Kidney tubule cell (primary cell): Measurements from ENCODE around the gene NUSAP1.
"Not testable (repeated sequence)": the region's sequence is repeated elsewhere in the genome, so short reads cannot be mapped to it uniquely, and the experiment has no call there.

Experiments used
- DNase-seq: peaks from one replicate; pipeline ENCODE4 v3.0.0-alpha.2; 2018; ENCODE audit warnings: low spot score

NUSAP1 gene

GRCh38 chr15:41411441-41411840 lies 78.8 kb downstream of the NUSAP1 start:
- DNase-seq: no peak

- DNase-seq: no peak
Measured at GRCh38 chr15:41416128-41416741, 83.6 kb downstream of the NUSAP1 start.

GRCh38 chr15:41416742-41417417 lies 84.2 kb downstream of the NUSAP1 start, which contains the start of gene RTF1:
TSS of gene RTF1 (plus strand) at chr15:41417095. CDS start at chr15:41417116, 21 bp downstream.
- peak; percentile 91 for DNase-seq

- peak; percentile 42 for DNase-seq
Measured at GRCh38 chr15:41417418-41418195, 84.9 kb downstream of the NUSAP1 start.

GRCh38 chr15:41423979-41424659 lies 91.4 kb downstream of the NUSAP1 start:
- DNase-seq: no peak

GRCh38 chr15:41424809-41425208 lies 92.1 kb downstream of the NUSAP1 start:
- DNase-seq: no peak

- not testable (repeated sequence) for DNase-seq
Measured at GRCh38 chr15:41425907-41426306, 93.2 kb downstream of the NUSAP1 start.

GRCh38 chr15:41429003-41429890 lies 96.6 kb downstream of the NUSAP1 start:
- DNase-seq: no peak
